Measurements from ENCODE around the gene NPHS1. TPM values are rescaled to one million over a fixed set of nuclear protein-coding genes. Genes with fewer than 3 reads are reported as not detected.

The NPHS1 gene
- total RNA-seq, 1 donor from 2014 or later, result not detected

- Histone ChIP-seq H3K36me3 (no peaks in the 10 kb centered on the region), H3K4me1 (peaks cover 1% of the 10 kb centered on the region), H3K4me3 (no peak overlapping the region), H3K27me3 (no peaks in the 10 kb centered on the region), H3K9me3 (no peaks in the 10 kb centered on the region), H3K27ac (no peak overlapping the region)
- TF ChIP-seq, protein P1, sequence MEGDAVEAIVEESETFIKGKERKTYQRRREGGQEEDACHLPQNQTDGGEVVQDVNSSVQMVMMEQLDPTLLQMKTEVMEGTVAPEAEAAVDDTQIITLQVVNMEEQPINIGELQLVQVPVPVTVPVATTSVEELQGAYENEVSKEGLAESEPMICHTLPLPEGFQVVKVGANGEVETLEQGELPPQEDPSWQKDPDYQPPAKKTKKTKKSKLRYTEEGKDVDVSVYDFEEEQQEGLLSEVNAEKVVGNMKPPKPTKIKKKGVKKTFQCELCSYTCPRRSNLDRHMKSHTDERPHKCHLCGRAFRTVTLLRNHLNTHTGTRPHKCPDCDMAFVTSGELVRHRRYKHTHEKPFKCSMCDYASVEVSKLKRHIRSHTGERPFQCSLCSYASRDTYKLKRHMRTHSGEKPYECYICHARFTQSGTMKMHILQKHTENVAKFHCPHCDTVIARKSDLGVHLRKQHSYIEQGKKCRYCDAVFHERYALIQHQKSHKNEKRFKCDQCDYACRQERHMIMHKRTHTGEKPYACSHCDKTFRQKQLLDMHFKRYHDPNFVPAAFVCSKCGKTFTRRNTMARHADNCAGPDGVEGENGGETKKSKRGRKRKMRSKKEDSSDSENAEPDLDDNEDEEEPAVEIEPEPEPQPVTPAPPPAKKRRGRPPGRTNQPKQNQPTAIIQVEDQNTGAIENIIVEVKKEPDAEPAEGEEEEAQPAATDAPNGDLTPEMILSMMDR (IDR thresholded peaks at IDR 0.05), result no peak
- TF ChIP-seq POLR2A (IDR thresholded peaks at IDR 0.05) (no peak), POLR2AphosphoS5 (IDR thresholded peaks at IDR 0.05; ENCODE audit: insufficient read depth in 1 of 2, low read depth in 1 of 2) (no peak)
- no peak for DNase-seq (ENCODE audit: extremely low spot score in 2 of 2)
- intact Hi-C loops (cut with DNase I), result no loop called here
These were observed 60.0 kb downstream of the NPHS1 start for GRCh38 chr19:35792312-35792711.

DNA sequence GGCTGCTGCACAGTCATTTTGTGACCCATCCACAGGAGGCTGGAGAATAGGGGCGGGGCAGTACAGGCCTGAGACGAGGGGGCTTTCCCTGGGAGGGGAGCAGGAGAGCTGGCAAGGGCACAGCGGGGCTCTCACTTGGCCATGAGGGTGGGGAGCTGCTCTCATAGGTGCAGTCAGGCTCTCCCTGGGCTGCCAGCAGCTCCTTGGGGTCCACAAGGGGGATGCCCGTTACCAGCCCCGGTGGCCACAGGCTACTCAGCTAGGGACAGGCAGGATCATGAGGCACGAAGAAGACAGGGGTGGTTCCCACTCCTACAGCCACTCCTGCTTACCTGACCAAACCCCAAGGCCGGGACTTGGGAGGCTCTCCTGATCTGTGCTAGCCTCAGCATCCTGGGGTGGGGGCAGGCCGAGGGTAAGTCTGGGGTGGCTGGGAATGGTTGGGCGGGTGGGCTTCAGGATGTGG lies 60.5 kb downstream of the NPHS1 start:
- no peaks in the 10 kb centered on the region for H3K9me3 ChIP-seq
- no peaks in the 10 kb centered on the region for H3K27me3 ChIP-seq
- no peak for DNase-seq (ENCODE audit: extremely low spot score in 2 of 2)
- no peak overlapping the region for H3K27ac ChIP-seq
- intact Hi-C loops (cut with DNase I), result no loop called here
- no peak overlapping the region for H3K4me3 ChIP-seq
- TF ChIP-seq, protein P1 (IDR thresholded peaks at IDR 0.05), result no peak
- TF ChIP-seq POLR2A (IDR thresholded peaks at IDR 0.05) (no peak), POLR2AphosphoS5 (IDR thresholded peaks at IDR 0.05; ENCODE audit: insufficient read depth in 1 of 2, low read depth in 1 of 2) (no peak)
- H3K4me1 ChIP-seq, result no peaks in the 10 kb centered on the region
- no peaks in the 10 kb centered on the region for H3K36me3 ChIP-seq

- Histone ChIP-seq H3K4me1 (no peaks in the 10 kb centered on the region), H3K9me3 (no peaks in the 10 kb centered on the region), H3K36me3 (no peaks in the 10 kb centered on the region), H3K27me3 (no peaks in the 10 kb centered on the region), H3K4me3 (no peak overlapping the region), H3K27ac (no peak overlapping the region)
- TF ChIP-seq, protein P1 (IDR thresholded peaks at IDR 0.05), result no peak
- TF ChIP-seq POLR2AphosphoS5 (IDR thresholded peaks at IDR 0.05; ENCODE audit: insufficient read depth in 1 of 2, low read depth in 1 of 2), result no peak
- TF ChIP-seq POLR2A (IDR thresholded peaks at IDR 0.05), result no peak
- intact Hi-C loops (cut with DNase I), result no loop called here
- no peak for DNase-seq (ENCODE audit: extremely low spot score in 2 of 2)
These were observed 61.1 kb downstream of the NPHS1 start for GRCh38 chr19:35790981-35791813.

DNA sequence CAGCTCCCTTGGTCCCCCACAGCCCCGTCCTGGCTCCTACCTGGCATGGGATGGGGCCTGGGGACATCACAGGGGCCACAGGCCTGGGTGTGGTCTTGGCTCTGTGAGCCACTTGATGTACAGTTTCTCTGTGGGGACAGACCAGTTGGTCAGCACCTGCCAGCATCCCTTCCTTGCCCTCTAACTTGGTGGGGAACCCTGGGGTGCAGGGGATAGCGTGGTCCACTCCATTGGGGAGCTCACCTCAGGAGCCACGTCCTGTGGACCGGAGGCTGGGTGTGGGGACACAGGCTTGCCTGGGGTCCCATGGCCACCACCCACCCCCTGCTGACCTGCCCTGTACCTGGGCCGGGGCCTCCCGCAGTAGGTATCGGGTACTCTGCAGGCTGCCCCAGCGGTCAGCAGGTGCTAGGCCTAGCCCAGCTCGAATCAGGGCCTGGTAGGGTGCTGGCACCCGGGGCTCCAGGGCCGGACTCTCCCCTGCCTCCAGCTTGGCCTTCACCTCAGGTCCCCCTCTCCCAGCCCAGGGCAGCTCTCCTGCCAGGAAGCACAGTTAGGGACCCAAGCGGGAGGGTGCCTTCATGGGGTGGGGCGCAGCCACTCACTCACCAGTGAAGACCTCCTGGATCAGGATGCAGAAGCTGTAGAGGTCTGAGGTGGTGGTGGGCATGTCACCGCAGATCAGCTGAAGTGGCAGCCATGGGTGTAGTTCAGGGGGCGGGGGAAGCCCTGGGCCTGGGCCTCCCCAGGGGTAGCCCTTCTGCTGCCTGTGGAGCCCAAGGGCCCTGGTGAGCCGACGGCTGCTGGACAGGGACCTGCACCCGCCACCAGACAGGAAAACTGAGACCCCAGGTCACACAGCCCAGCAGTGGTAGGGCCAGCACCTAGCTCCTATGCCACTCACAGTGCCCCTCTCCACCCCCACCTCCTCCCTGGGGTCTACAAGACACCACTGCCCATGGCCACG lies 62.0 kb downstream of the NPHS1 start:
- H3K9me3 ChIP-seq, result no peaks in the 10 kb centered on the region
- DNase-seq (ENCODE audit: extremely low spot score in 2 of 2), result no peak
- no peaks in the 10 kb centered on the region for H3K36me3 ChIP-seq
- no peak overlapping the region for H3K27ac ChIP-seq
- H3K4me1 ChIP-seq, result no peaks in the 10 kb centered on the region
- H3K27me3 ChIP-seq, result no peaks in the 10 kb centered on the region
- H3K4me3 ChIP-seq, result no peak overlapping the region
- TF ChIP-seq POLR2AphosphoS5 (IDR thresholded peaks at IDR 0.05; ENCODE audit: insufficient read depth in 1 of 2, low read depth in 1 of 2), result no peak
- no peak for TF ChIP-seq POLR2A (IDR thresholded peaks at IDR 0.05)
- TF ChIP-seq, protein P1 (IDR thresholded peaks at IDR 0.05), result no peak
- intact Hi-C loops (cut with DNase I), result no loop called here

Data from vagina (tissue), 2 donors.